ENCODE results near the gene CHST12.

DNA sequence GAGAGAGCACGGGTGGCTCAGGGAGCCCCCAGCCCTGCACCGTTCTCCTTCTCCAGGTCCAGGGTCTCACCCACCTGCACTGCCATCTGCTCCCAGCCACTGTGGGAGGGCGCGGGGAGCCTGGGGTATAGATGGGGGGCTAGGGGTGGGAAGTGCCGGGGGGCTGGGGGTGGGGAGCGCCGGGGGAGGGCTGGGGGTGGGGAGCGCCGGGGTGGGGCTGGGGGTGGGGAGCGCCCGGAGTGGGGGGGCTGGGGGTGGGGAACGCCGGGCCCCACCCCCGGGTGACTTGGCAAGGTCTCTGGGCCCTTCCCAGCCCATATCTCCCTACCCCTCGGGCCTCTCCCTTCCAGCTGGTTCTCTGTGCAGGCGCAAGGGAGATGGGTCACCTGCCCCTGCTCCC, 72.9 kb downstream of the CHST12 start, which contains the start of gene GRIFIN:
- TF ChIP-seq TAF1 (IDR thresholded peaks at IDR 0.05; ENCODE audit: borderline replicate concordance, insufficient read depth, low read length) = no peak
- TF ChIP-seq POLR2AphosphoS5 (IDR thresholded peaks at IDR 0.05; ENCODE audit: low read depth, low read length) = no peak
- TF ChIP-seq FOXP2 (optimal IDR thresholded peaks at IDR 0.05; ENCODE audit: borderline replicate concordance, extremely low read depth, extremely low read length, insufficient read depth) = no peak
- no peak for TF ChIP-seq REST (IDR thresholded peaks at IDR 0.05; ENCODE audit: insufficient read depth in 1 of 2, low read depth in 2 of 2, low read length in 2 of 2)

All from PFSK-1 (cell line).